Activated T-cell treated with anti-CD3 and anti-CD28 coated beads, Interleukin-2, amount 50 U/mL, for 4 hours (primary cell): ENCODE results near the gene GALNT15. TPM values are rescaled to one million over a fixed set of nuclear protein-coding genes. Genes with fewer than 3 reads are reported as not detected.
A peak's percentile ranks its signal among the peaks of the same experiment; 100 is the strongest.

ENCODE experiments used
- ATAC-seq, 2 donors: fragments of 200-7000 bp; cut with Tn5 transposase; one replicate each; pipeline ENCODE4 v1.10.0; 2021
- DNase-seq: peaks from one replicate; pipeline ENCODE4 v3.0.0-alpha.2; 2020
- H3K27me3 Mint-ChIP-seq: one replicate; pipeline ENCODE4 v1.8.0; 2021; ENCODE audit warnings: low read depth, mixed read lengths
- H3K36me3 Mint-ChIP-seq: one replicate; pipeline ENCODE4 v1.8.0; 2022; ENCODE audit warnings: mixed read lengths; ENCODE audit not compliant: insufficient read depth
- H3K4me1 Mint-ChIP-seq: one replicate; pipeline ENCODE4 v1.8.0; 2021; ENCODE audit warnings: low read depth, mixed read lengths
- H3K4me3 Mint-ChIP-seq: one replicate; pipeline ENCODE4 v1.8.0; 2021; ENCODE audit warnings: mild to moderate bottlenecking, moderate library complexity, mixed read lengths
- H3K9me3 Mint-ChIP-seq: one replicate; pipeline ENCODE4 v1.8.0; 2021; ENCODE audit warnings: mixed read lengths
- total RNA-seq, 3 donors: library from RNA; stranded (reverse); gene quantifications; one replicate each; pipeline ENCODE4 v1.2.1, GENCODE V29; 2021

Gene GALNT15
- total RNA-seq, 3 donors from 2014 or later = not detected

DNA sequence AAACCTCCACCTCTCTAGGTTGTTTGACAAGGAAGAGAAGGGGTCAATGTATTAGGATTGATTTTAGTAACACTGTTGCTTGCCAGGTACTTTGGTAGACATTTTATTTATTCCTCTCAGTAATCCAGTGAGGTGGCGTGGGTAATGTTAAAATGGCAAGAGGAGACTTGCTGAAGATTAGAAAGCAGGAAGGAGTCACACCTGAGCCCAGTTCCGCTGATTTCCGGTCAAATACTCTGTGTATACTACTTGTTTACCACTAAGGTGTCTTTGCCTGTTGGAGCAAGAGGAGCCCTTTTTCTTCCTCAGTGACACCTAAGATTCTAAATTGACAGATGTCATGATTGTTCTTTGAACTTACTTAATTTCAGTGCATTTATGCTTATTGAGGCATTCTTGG lies 92.2 kb downstream of the GALNT15 start:
- Mint-ChIP-seq H3K9me3 (no peaks in the 10 kb centered on the region), H3K27me3 (no peaks in the 10 kb centered on the region), H3K4me3 (peak overlapping the region; percentile 92), H3K4me1 (peaks cover 33% of the 10 kb centered on the region), H3K36me3 (peaks cover 20% of the 10 kb centered on the region)
- DNase-seq = no peak
- no peak for ATAC-seq

GRCh38 chr3:16270855-16271254 lies 96.4 kb downstream of the GALNT15 start:
- Mint-ChIP-seq H3K4me3 (no peak overlapping the region), H3K27me3 (no peaks in the 10 kb centered on the region), H3K36me3 (peaks cover 23% of the 10 kb centered on the region), H3K4me1 (peaks cover 25% of the 10 kb centered on the region), H3K9me3 (no peaks in the 10 kb centered on the region)
- DNase-seq = no peak
- ATAC-seq = no peak

DNA sequence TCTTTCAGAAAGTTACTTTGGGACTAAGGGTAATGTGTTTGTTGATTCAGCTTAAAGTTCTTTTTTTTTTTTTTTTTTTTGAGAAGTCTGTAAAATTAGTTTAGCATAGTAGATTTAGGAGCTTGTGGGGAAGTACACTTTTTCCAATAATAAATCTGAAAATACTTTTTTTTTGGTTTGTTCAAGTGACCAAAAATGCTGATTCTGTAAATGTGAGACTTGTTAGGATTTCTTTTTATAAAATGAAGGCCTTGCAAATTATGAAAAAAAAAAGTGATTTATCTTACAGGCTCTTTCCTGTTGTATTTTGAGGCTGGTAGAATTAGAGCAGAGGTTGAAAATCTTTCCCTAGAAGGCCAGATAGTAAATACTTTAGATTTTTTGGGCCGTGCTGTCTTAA lies 98.1 kb downstream of the GALNT15 start:
- Mint-ChIP-seq H3K4me3 (no peak overlapping the region), H3K36me3 (peaks cover 27% of the 10 kb centered on the region), H3K9me3 (no peaks in the 10 kb centered on the region), H3K4me1 (peaks cover 8% of the 10 kb centered on the region), H3K27me3 (no peaks in the 10 kb centered on the region)
- DNase-seq (no peak), ATAC-seq (no peak)

DNA sequence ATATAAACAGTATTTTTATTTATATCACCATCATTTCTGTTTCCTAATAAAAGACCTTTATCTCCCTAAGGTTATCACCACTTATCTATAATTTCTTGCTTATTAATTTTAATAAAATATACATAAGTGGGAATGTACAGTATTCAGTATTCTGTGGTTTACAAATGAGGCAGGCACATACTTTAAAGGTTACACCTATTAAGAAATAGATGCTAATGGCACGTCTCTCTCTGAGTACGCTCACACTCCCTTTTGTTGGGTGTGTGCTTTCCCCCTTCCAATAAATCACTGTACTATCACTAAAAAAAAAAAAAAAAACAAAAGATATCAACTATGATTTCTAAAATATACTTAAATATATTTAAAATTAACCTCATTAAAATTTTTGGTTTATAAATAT lies 99.4 kb downstream of the GALNT15 start:
- no peak for ATAC-seq
- H3K4me3 Mint-ChIP-seq = no peak overlapping the region
- no peaks in the 10 kb centered on the region for H3K9me3 Mint-ChIP-seq

DNA sequence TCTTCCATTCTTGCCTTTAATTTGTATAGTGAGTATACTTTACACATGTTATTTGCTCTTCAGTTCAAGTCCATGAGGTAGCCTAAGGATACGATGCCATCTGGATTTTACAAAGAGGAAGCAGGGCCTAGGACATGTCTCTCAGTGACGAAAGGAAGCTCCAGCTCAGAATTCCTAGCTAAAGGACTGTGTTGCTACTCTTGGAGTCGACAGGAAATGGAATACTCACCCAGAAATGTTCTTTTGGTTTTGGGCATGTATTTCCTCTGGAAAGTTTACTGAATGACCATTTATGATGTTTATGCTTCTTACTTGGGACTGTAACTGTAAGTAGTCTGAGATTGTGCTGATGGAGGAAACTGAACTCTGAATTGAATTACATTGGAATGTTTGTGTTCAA lies 103.0 kb downstream of the GALNT15 start:
- DNase-seq (no peak), ATAC-seq (no peak)
- Mint-ChIP-seq H3K4me1 (peaks cover 4% of the 10 kb centered on the region), H3K9me3 (no peaks in the 10 kb centered on the region), H3K36me3 (peaks cover 16% of the 10 kb centered on the region), H3K4me3 (no peak overlapping the region), H3K27me3 (no peaks in the 10 kb centered on the region)

More for the DNA sequence above, 99.4 kb downstream of the GALNT15 start:
- no peak for DNase-seq
- Mint-ChIP-seq H3K4me1 (no peaks in the 10 kb centered on the region), H3K27me3 (no peaks in the 10 kb centered on the region), H3K36me3 (peaks cover 30% of the 10 kb centered on the region)

DNA sequence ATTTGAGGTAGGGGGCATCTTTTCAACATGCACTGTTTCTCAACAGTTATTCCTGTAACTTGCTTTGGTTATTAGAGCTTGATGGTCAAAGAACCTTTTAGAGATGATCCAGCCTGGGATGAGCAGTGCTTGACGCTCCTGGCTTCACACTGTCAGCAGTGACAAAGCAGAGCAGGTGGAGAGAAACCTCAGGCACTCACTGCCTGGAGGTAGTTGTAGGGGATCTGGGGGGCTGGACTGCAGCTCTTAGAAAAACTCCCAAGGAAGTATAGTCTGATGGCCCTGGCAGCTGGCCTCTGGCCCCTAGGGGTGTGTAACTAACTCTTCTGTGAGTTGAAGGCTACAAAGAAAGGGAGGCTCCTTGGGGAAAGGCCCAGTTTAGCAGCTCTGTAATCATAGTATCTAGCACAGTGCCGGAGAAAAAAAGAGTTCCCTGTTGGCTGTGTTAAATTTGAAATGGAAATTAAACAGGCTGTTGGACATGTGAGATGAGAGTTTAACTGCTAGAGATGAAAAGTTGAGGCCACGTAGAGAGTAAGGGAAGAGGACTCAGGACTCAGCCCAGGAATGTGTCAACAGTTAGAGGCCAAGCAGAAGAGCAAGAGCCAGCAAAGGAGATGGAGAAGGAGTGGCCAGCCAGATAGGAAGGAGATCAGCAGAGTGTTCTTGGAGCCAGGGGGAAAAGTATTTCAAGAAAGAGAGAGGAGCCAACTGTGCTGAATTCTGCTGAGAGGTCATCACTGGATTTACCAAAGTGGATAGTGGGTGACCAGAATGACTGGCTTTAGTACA lies 104.7 kb downstream of the GALNT15 start:
- DNase-seq = no peak
- peaks cover 10% of the 10 kb centered on the region for H3K4me1 Mint-ChIP-seq
- ATAC-seq = no peak

GRCh38 chr3:16280671-16281070 lies 106.2 kb downstream of the GALNT15 start:
- Mint-ChIP-seq H3K4me3 (no peak overlapping the region), H3K4me1 (peaks cover 23% of the 10 kb centered on the region), H3K9me3 (no peaks in the 10 kb centered on the region), H3K36me3 (peaks cover 22% of the 10 kb centered on the region), H3K27me3 (no peaks in the 10 kb centered on the region)
- DNase-seq (no peak), ATAC-seq (no peak)

More for the DNA sequence above, 104.7 kb downstream of the GALNT15 start:
- H3K36me3 Mint-ChIP-seq = peaks cover 22% of the 10 kb centered on the region
- H3K27me3 Mint-ChIP-seq = no peaks in the 10 kb centered on the region
- H3K9me3 Mint-ChIP-seq = no peaks in the 10 kb centered on the region
- no peak overlapping the region for H3K4me3 Mint-ChIP-seq

Other genes starting within 250 kb of the GALNT15 start
- 10 to 100 TPM; 30.2 to 37.9 (median 33.4) TPM for gene DPH3, start 90.3 kb downstream of the GALNT15 start, total RNA-seq
- 10 to 100 TPM; 24.6 to 25.5 (median 24.8) TPM for gene OXNAD1, start 90.5 kb downstream of the GALNT15 start, total RNA-seq